CD14-positive monocyte (primary cell): Measurements from ENCODE around the gene DCLK2. TPM values are rescaled to one million over a fixed set of nuclear protein-coding genes. Genes with fewer than 3 reads are reported as not detected.

ENCODE experiments used
- DNase-seq, 3 donors: peaks; one replicate each; pipeline ENCODE4 v3.0.0-alpha.2; 2011 to 2022
- H2AFZ ChIP-seq: 2 replicates; pipeline ENCODE4 v1.6.0; 2012; ENCODE audit warnings: mild to moderate bottlenecking, low read depth, low read length, inconsistent platforms; ENCODE audit not compliant: insufficient read depth, poor library complexity, severe bottlenecking
- H3K27ac ChIP-seq, 2 donors: 1 replicate in 1 of 2; 2 replicates in 1 of 2; pipeline ENCODE4 v1.5.1; 2012 to 2013; ENCODE audit warnings: low read length in 2 of 2, control low read depth in 1 of 2, inconsistent platforms in 1 of 2, low read depth in 1 of 2, mild to moderate bottlenecking in 1 of 2
- H3K27me3 ChIP-seq, 2 donors: one replicate each; pipeline versions ENCODE4 v1.6.0 to v1.6.1; 2011 to 2013; ENCODE audit warnings: low read length in 2 of 2; ENCODE audit not compliant: control insufficient read depth in 2 of 2, insufficient read depth in 2 of 2
- H3K36me3 ChIP-seq, 2 donors: replicated peaks in 1 of 2; 1 replicate in 1 of 2; 2 replicates in 1 of 2; pipeline versions ENCODE4 v1.5.1 to v1.6.1; 2012 to 2013; ENCODE audit warnings: low read length in 2 of 2, control low read depth in 1 of 2, inconsistent platforms in 1 of 2, mild to moderate bottlenecking in 1 of 2; ENCODE audit not compliant: insufficient read depth in 2 of 2, control insufficient read depth in 1 of 2
- H3K4me1 ChIP-seq, 2 donors: 1 replicate in 1 of 2; 2 replicates in 1 of 2; pipeline versions ENCODE4 v1.5.1 to v1.6.1; 2012 to 2013; ENCODE audit warnings: low read length in 2 of 2, control low read depth in 1 of 2, inconsistent platforms in 1 of 2, mild to moderate bottlenecking in 1 of 2, moderate library complexity in 1 of 2; ENCODE audit not compliant: insufficient read depth in 2 of 2, control insufficient read depth in 1 of 2
- H3K4me2 ChIP-seq: replicated peaks from 2 replicates; pipeline ENCODE3; 2012; ENCODE audit warnings: low read length, moderate library complexity, mild to moderate bottlenecking; ENCODE audit not compliant: poor library complexity, severe bottlenecking; ENCODE audit errors: extremely low read depth
- H3K4me3 ChIP-seq, 3 experiments: fragments of 200-600 bp in 1 of 3; sonication (generic) in 1 of 3; replicated peaks in 1 of 3; 1 replicate in 2 of 3; 2 replicates in 1 of 3; pipeline ENCODE4 v1.5.1; 2011 to 2013; ENCODE audit warnings: low read length in 3 of 3, mild to moderate bottlenecking in 3 of 3, control low read depth in 2 of 3, low read depth in 2 of 3, inconsistent platforms in 1 of 3, moderate library complexity in 1 of 3
- H3K79me2 ChIP-seq: 2 replicates; pipeline ENCODE4 v1.6.0; 2012; ENCODE audit warnings: mild to moderate bottlenecking, control low read depth, inconsistent platforms, low read length, moderate library complexity; ENCODE audit not compliant: insufficient read depth
- H3K9ac ChIP-seq: 2 replicates; pipeline ENCODE4 v1.6.0; 2017; ENCODE audit warnings: low read length, mild to moderate bottlenecking; ENCODE audit not compliant: insufficient read depth, poor library complexity, severe bottlenecking
- H3K9me3 ChIP-seq, 2 donors: replicated peaks in 1 of 2; 1 replicate in 1 of 2; 2 replicates in 1 of 2; pipeline versions ENCODE4 v1.5.1 to v1.6.1; 2012 to 2013; ENCODE audit warnings: low read length in 2 of 2, control low read depth in 1 of 2; ENCODE audit not compliant: control insufficient read depth in 1 of 2, insufficient read depth in 1 of 2
- H4K20me1 ChIP-seq: 2 replicates; pipeline ENCODE4 v1.6.0; 2012; ENCODE audit warnings: mild to moderate bottlenecking, low read length, control low read depth, moderate library complexity; ENCODE audit not compliant: insufficient read depth
- H3K27ac Mint-ChIP-seq, 7 donors: one replicate each; pipeline ENCODE4 v1.8.0; 2020; ENCODE audit warnings: mild to moderate bottlenecking in 7 of 7, mixed read lengths in 7 of 7, moderate library complexity in 6 of 7, inconsistent platforms in 2 of 7
- H3K27me3 Mint-ChIP-seq, 3 donors: one replicate each; pipeline ENCODE4 v1.8.0; 2021 to 2022; ENCODE audit warnings: low read depth in 3 of 3, mild to moderate bottlenecking in 3 of 3, mixed read lengths in 3 of 3, moderate library complexity in 3 of 3, inconsistent platforms in 1 of 3
- H3K36me3 Mint-ChIP-seq, 2 donors: one replicate each; pipeline ENCODE4 v1.8.0; 2020; ENCODE audit warnings: mixed read lengths in 2 of 2, inconsistent platforms in 1 of 2, mild to moderate bottlenecking in 1 of 2
- H3K4me1 Mint-ChIP-seq: one replicate; pipeline ENCODE4 v1.8.0; 2020; ENCODE audit warnings: mild to moderate bottlenecking, mixed read lengths
- H3K4me3 Mint-ChIP-seq, 2 donors: one replicate each; pipeline ENCODE4 v1.8.0; 2020; ENCODE audit warnings: mild to moderate bottlenecking in 2 of 2, mixed read lengths in 2 of 2, moderate library complexity in 1 of 2
- H3K9me3 Mint-ChIP-seq, 7 donors: one replicate each; pipeline ENCODE4 v1.8.0; 2020 to 2022; ENCODE audit warnings: mixed read lengths in 7 of 7, mild to moderate bottlenecking in 6 of 7, moderate library complexity in 6 of 7, inconsistent platforms in 2 of 7
- WGBS: methylation state at CpG from one replicate; pipeline ENCODE4 v1.1.5; 2013; ENCODE audit warnings: missing lambda C conversion rate; ENCODE audit not compliant: insufficient coverage; 5-methylcytosine and 5-hydroxymethylcytosine counted together
- intact Hi-C, 2 donors: fragments of 100-400 bp; cut with micrococcal nuclease; formaldehyde crosslinking; loops; one replicate each; pipeline versions ENCODE4 v1.15.0 to v1.15.1; 2023
- polyA plus RNA-seq, 3 donors: library from polyadenylated mRNA; depleted of rRNA in 1 of 3; unstranded in 2 of 3; stranded (reverse) in 1 of 3; fragments of 300-500 nt in 2 of 3; fragments of >200 nt in 1 of 3; fragmentation: Illumina TruSeq in 2 of 3; gene quantifications; 1 replicate in 2 of 3; 2 replicates in 1 of 3; pipeline ENCODE4 v1.2.3, GENCODE V29; 2012 to 2021
- TF ChIP-seq, protein P1 (sequence below): fragments of 200-600 bp; IDR thresholded peaks from one replicate; pipeline ENCODE4 v1.8.0; 2022; ENCODE audit warnings: antibody characterized with exemption, mild to moderate bottlenecking

Gene DCLK2
- polyA plus RNA-seq, 3 donors = 0.13 TPM; not detected in 2

DNA sequence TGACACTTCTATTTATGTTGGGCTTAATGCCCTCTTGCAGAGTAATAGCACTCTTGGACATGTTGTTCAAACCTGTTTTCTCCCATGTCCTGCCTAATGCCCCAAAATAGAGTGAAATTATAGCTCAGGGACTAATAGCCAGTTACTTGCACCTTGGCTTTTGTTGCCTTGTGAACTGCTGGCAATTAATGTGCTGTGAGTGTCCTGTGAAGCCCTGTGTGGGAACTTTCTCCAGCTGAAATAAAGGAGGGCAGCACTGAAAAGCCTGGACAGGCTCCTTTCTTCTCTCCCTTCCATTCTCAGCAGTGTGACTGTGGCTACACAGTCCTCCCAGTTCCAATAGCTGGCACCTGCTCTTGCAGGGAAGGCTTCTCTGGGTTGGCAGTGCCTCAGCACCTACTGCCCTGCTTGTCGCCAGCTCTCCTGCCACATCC is 72.4 kb downstream of the DCLK2 start:
- DNase-seq = no peak
- H3K9me3 ChIP-seq = no peaks in the 10 kb centered on the region
- H3K4me2 ChIP-seq = no peak overlapping the region
- Mint-ChIP-seq H3K4me3 (no peak overlapping the region), H3K27me3 (peaks cover 0 to 5% (median 0%) of the 10 kb centered on the region in 3 donors), H3K36me3 (no peaks in the 10 kb centered on the region), H3K4me1 (no peaks in the 10 kb centered on the region), H3K9me3 (peaks cover 0 to 3% (median 0%) of the 10 kb centered on the region in 7 donors), H3K27ac (no peak overlapping the region)
- H3K27ac ChIP-seq = no peak overlapping the region
- no peak overlapping the region for H3K4me3 ChIP-seq
- WGBS = no CpG with 5 or more reads among the region's 1 CpG
- no peaks in the 10 kb centered on the region for H3K4me1 ChIP-seq
- H4K20me1 ChIP-seq = no peaks in the 10 kb centered on the region
- H3K36me3 ChIP-seq = no peaks in the 10 kb centered on the region
- intact Hi-C loops = no loop called here
- H3K9ac ChIP-seq = no peak overlapping the region
- no peak overlapping the region for H2AFZ ChIP-seq
- H3K79me2 ChIP-seq = no peaks in the 10 kb centered on the region
- H3K27me3 ChIP-seq = no peaks in the 10 kb centered on the region
- TF ChIP-seq, protein P1, sequence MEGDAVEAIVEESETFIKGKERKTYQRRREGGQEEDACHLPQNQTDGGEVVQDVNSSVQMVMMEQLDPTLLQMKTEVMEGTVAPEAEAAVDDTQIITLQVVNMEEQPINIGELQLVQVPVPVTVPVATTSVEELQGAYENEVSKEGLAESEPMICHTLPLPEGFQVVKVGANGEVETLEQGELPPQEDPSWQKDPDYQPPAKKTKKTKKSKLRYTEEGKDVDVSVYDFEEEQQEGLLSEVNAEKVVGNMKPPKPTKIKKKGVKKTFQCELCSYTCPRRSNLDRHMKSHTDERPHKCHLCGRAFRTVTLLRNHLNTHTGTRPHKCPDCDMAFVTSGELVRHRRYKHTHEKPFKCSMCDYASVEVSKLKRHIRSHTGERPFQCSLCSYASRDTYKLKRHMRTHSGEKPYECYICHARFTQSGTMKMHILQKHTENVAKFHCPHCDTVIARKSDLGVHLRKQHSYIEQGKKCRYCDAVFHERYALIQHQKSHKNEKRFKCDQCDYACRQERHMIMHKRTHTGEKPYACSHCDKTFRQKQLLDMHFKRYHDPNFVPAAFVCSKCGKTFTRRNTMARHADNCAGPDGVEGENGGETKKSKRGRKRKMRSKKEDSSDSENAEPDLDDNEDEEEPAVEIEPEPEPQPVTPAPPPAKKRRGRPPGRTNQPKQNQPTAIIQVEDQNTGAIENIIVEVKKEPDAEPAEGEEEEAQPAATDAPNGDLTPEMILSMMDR = no peak

DNA sequence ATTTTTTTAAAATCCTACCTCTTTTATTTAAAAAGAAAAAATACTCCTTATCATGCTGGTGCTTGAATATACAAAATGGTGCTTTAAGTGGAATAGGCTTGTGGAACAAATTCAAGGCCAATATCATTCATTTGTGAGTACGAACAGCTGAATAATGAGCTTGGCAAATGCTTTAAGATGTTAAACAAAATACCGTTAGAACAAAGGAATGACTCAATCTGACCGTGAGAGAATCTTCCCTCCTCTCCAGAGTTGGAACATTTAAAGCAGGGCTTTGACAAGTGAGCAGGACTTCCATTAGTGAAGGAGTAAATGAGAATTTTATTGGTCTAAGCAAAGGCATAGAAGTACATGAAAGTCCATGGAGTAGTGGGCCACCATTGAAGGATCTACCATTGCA is 74.5 kb downstream of the DCLK2 start:
- H3K9me3 Mint-ChIP-seq = peaks cover 0 to 3% (median 0%) of the 10 kb centered on the region in 7 donors
- no CpG with 5 or more reads among the region's 3 CpGs for WGBS
- H2AFZ ChIP-seq = no peak overlapping the region
- no peaks in the 10 kb centered on the region for H3K36me3 ChIP-seq
- H3K9ac ChIP-seq = no peak overlapping the region
- H3K27me3 Mint-ChIP-seq = peaks cover 0 to 5% (median 0%) of the 10 kb centered on the region in 3 donors
- no peak overlapping the region for H3K4me2 ChIP-seq
- H3K27ac Mint-ChIP-seq = no peak overlapping the region
- no peaks in the 10 kb centered on the region for H3K4me1 ChIP-seq
- no peaks in the 10 kb centered on the region for H3K36me3 Mint-ChIP-seq
- H4K20me1 ChIP-seq = no peaks in the 10 kb centered on the region
- DNase-seq = no peak
- no peak overlapping the region for H3K4me3 Mint-ChIP-seq
- no peak overlapping the region for H3K27ac ChIP-seq
- no peaks in the 10 kb centered on the region for H3K4me1 Mint-ChIP-seq
- H3K79me2 ChIP-seq = no peaks in the 10 kb centered on the region
- intact Hi-C loops = no loop called here
- H3K27me3 ChIP-seq = no peaks in the 10 kb centered on the region
- TF ChIP-seq, protein P1 = no peak
- no peak overlapping the region for H3K4me3 ChIP-seq
- no peaks in the 10 kb centered on the region for H3K9me3 ChIP-seq
